Breast epithelium (tissue), 3 donors: Measurements from ENCODE around the gene CGRRF1.

Experiments
- POLR2AphosphoS5 ChIP-seq, 3 donors: sonication (generic); formaldehyde crosslinking; IDR thresholded peaks; one replicate each; pipeline ENCODE4 v1.6.1; 2017; ENCODE audit warnings: antibody characterized with exemption in 3 of 3
- TF ChIP-seq, protein P1 (sequence below), 3 donors: fragments of 450-650 bp; IDR thresholded peaks; one replicate each; pipeline ENCODE4 v1.5.1; 2016 to 2017; ENCODE audit warnings: antibody characterized with exemption in 3 of 3, mild to moderate bottlenecking in 3 of 3, moderate library complexity in 3 of 3

GRCh38 chr14:54532111-54533012, 22.7 kb downstream of the CGRRF1 start:
- TF ChIP-seq, protein P1, sequence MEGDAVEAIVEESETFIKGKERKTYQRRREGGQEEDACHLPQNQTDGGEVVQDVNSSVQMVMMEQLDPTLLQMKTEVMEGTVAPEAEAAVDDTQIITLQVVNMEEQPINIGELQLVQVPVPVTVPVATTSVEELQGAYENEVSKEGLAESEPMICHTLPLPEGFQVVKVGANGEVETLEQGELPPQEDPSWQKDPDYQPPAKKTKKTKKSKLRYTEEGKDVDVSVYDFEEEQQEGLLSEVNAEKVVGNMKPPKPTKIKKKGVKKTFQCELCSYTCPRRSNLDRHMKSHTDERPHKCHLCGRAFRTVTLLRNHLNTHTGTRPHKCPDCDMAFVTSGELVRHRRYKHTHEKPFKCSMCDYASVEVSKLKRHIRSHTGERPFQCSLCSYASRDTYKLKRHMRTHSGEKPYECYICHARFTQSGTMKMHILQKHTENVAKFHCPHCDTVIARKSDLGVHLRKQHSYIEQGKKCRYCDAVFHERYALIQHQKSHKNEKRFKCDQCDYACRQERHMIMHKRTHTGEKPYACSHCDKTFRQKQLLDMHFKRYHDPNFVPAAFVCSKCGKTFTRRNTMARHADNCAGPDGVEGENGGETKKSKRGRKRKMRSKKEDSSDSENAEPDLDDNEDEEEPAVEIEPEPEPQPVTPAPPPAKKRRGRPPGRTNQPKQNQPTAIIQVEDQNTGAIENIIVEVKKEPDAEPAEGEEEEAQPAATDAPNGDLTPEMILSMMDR (IDR thresholded peaks at IDR 0.05): no peak
- no peak for TF ChIP-seq POLR2AphosphoS5 (IDR thresholded peaks at IDR 0.05)
